ENCODE data around the gene TSPAN7.

The TSPAN7 gene

GRCh38 chrX:38649221-38649620 is 87.9 kb downstream of the TSPAN7 start:
- Histone ChIP-seq H3K27me3 (ENCODE audit: insufficient read depth, poor library complexity, severe bottlenecking) (no peaks in the 10 kb centered on the region), H3K4me3 (replicated peaks; ENCODE audit: insufficient read depth, low read length) (no peak overlapping the region), H3K27ac (replicated peaks) (no peak overlapping the region)
- DNase-seq (ENCODE audit: low read depth in 1 of 2, low spot score in 1 of 2), result no peak
- TF ChIP-seq POLR2AphosphoS5 (IDR thresholded peaks at IDR 0.05; ENCODE audit: low read depth), result no peak
- TF ChIP-seq GABPA (IDR thresholded peaks at IDR 0.05; ENCODE audit: low read depth), result no peak
- TF ChIP-seq CTCF (IDR thresholded peaks at IDR 0.05; ENCODE audit: insufficient read depth, low read length), result no peak
- no peak for TF ChIP-seq SPI1 (IDR thresholded peaks at IDR 0.05; ENCODE audit: borderline replicate concordance, low read depth)
- no peak for TF ChIP-seq REST (IDR thresholded peaks at IDR 0.05; ENCODE audit: insufficient replicate concordance, low read depth)

- Histone ChIP-seq H3K27me3 (ENCODE audit: insufficient read depth, poor library complexity, severe bottlenecking) (no peaks in the 10 kb centered on the region), H3K4me3 (replicated peaks; ENCODE audit: insufficient read depth, low read length) (no peak overlapping the region), H3K27ac (replicated peaks) (no peak overlapping the region)
- no peak for TF ChIP-seq POLR2AphosphoS5 (IDR thresholded peaks at IDR 0.05; ENCODE audit: low read depth)
- TF ChIP-seq GABPA (IDR thresholded peaks at IDR 0.05; ENCODE audit: low read depth), result no peak
- no peak for TF ChIP-seq CTCF (IDR thresholded peaks at IDR 0.05; ENCODE audit: insufficient read depth, low read length)
- DNase-seq (ENCODE audit: low read depth in 1 of 2, low spot score in 1 of 2), result no peak
Observed at GRCh38 chrX:38649674-38650647, 88.6 kb downstream of the TSPAN7 start.

GRCh38 chrX:38651625-38652601 is 90.6 kb downstream of the TSPAN7 start:
- H3K27ac ChIP-seq (replicated peaks), result no peak overlapping the region
- TF ChIP-seq SPI1 (IDR thresholded peaks at IDR 0.05; ENCODE audit: borderline replicate concordance, low read depth), result no peak
- no peak for TF ChIP-seq REST (IDR thresholded peaks at IDR 0.05; ENCODE audit: insufficient replicate concordance, low read depth)
- no peak for TF ChIP-seq POLR2AphosphoS5 (IDR thresholded peaks at IDR 0.05; ENCODE audit: low read depth)
- no peak for TF ChIP-seq GABPA (IDR thresholded peaks at IDR 0.05; ENCODE audit: low read depth)
- TF ChIP-seq CTCF (IDR thresholded peaks at IDR 0.05; ENCODE audit: insufficient read depth, low read length), result no peak
- no peaks in the 10 kb centered on the region for H3K27me3 ChIP-seq (ENCODE audit: insufficient read depth, poor library complexity, severe bottlenecking)
- no peak overlapping the region for H3K4me3 ChIP-seq (replicated peaks; ENCODE audit: insufficient read depth, low read length)
- DNase-seq (ENCODE audit: low read depth in 1 of 2, low spot score in 1 of 2), result no peak
